HepG2 (cell line): Measurements from ENCODE around the gene HES7. TPM values are rescaled to one million over a fixed set of nuclear protein-coding genes. Genes with fewer than 3 reads are reported as not detected.

Experiments used
- BRCA1 ChIP-seq: sonication (generic); formaldehyde crosslinking; IDR thresholded peaks from 2 replicates; pipeline ENCODE4 v1.4.0; 2020; ENCODE audit warnings: missing genetic modification reagents
- HNRNPH1 ChIP-seq: fragments of 200-400 bp; formaldehyde crosslinking; optimal IDR thresholded peaks from 2 replicates; pipeline ENCODE3; 2017; ENCODE audit warnings: mild to moderate bottlenecking, low read depth, low read length
- IKZF1 ChIP-seq: fragments of 450-650 bp; IDR thresholded peaks from 2 replicates; pipeline ENCODE4 v1.7.1; 2016
- KDM3A ChIP-seq: IDR thresholded peaks from 2 replicates; pipeline ENCODE4 v1.6.1; 2018; ENCODE audit warnings: low read depth, missing compliant biosample characterization
- NFIB ChIP-seq: sonication (generic); formaldehyde crosslinking; IDR thresholded peaks from 2 replicates; pipeline ENCODE4 v1.9.0; 2021; ENCODE audit warnings: missing genetic modification reagents, mild to moderate bottlenecking, borderline replicate concordance
- ZNF160 ChIP-seq: sonication (generic); formaldehyde crosslinking; IDR thresholded peaks from 2 replicates; pipeline ENCODE4 v1.8.0; 2022; ENCODE audit warnings: mild to moderate bottlenecking, inconsistent platforms, missing genetic modification reagents
- ZNF207 ChIP-seq: fragments of 450-650 bp; IDR thresholded peaks from 2 replicates; pipeline ENCODE4 v1.6.1; 2016; ENCODE audit warnings: antibody characterized with exemption, borderline replicate concordance
- ZNF3 ChIP-seq: IDR thresholded peaks from 2 replicates; pipeline ENCODE4 v1.7.0; 2017; ENCODE audit warnings: inconsistent platforms
- ZNF354B ChIP-seq: sonication (generic); formaldehyde crosslinking; IDR thresholded peaks from 2 replicates; pipeline ENCODE4 v1.8.0; 2022; ENCODE audit warnings: mild to moderate bottlenecking, missing genetic modification reagents
- ZNF468 ChIP-seq: sonication (generic); formaldehyde crosslinking; IDR thresholded peaks from 2 replicates; pipeline ENCODE4 v1.8.0; 2022; ENCODE audit warnings: mild to moderate bottlenecking, moderate library complexity, missing genetic modification reagents
- ZNF496 ChIP-seq: sonication (generic); formaldehyde crosslinking; IDR thresholded peaks from 2 replicates; pipeline ENCODE4 v1.8.1; 2023; ENCODE audit warnings: mild to moderate bottlenecking, moderate library complexity, missing genetic modification reagents; ENCODE audit not compliant: insufficient replicate concordance
- ZNF776 ChIP-seq: sonication (generic); formaldehyde crosslinking; IDR thresholded peaks from 2 replicates; pipeline ENCODE4 v1.4.0; 2020; ENCODE audit warnings: mild to moderate bottlenecking, missing genetic modification reagents
- polyA plus RNA-seq, 8 experiments: library from polyadenylated mRNA; depleted of rRNA in 3 of 8; stranded (reverse) in 7 of 8; unstranded in 1 of 8; fragments of >200 nt; fragmentation: Illumina TruSeq in 4 of 8; extraction: Trizol in 4 of 8; gene quantifications; 2 replicates each; pipeline versions ENCODE4 v1.2.1 to v1.2.3, GENCODE V29; 2011 to 2016; ENCODE audit warnings: low read depth in 4 of 8, missing spikeins in 1 of 8, mixed read lengths in 1 of 8; ENCODE audit not compliant: insufficient read depth in 1 of 8
- total RNA-seq, 5 experiments: library from RNA; depleted of rRNA; stranded (reverse); fragments of >200 nt; fragmentation: Illumina TruSeq; extraction: Trizol; gene quantifications; 2 replicates each; pipeline ENCODE4 v1.2.3, GENCODE V29; 2016; ENCODE audit warnings: low read depth in 1 of 5
- TF ChIP-seq, protein P1 (sequence below): sonication (generic); formaldehyde crosslinking; IDR thresholded peaks from 2 replicates; pipeline ENCODE4 v1.5.1; 2020; ENCODE audit warnings: mild to moderate bottlenecking, missing genetic modification reagents, borderline replicate concordance
- TF ChIP-seq, protein P2 (sequence below): sonication (generic); formaldehyde crosslinking; IDR thresholded peaks from 2 replicates; pipeline ENCODE4 v1.5.1; 2020; ENCODE audit warnings: missing genetic modification reagents, mild to moderate bottlenecking, borderline replicate concordance
- TF ChIP-seq, protein P3 (sequence below): sonication (generic); formaldehyde crosslinking; IDR thresholded peaks from 2 replicates; pipeline ENCODE4 v1.4.0; 2020; ENCODE audit warnings: mild to moderate bottlenecking, missing genetic modification reagents
- TF ChIP-seq, protein P4 (sequence below): sonication (generic); formaldehyde crosslinking; IDR thresholded peaks from 2 replicates; pipeline ENCODE4 v1.5.0; 2020; ENCODE audit warnings: missing genetic modification reagents
- TF ChIP-seq, protein P5 (sequence below): sonication (generic); formaldehyde crosslinking; IDR thresholded peaks from 2 replicates; pipeline ENCODE4 v1.8.0; 2022; ENCODE audit warnings: missing genetic modification reagents, mild to moderate bottlenecking, moderate library complexity, borderline replicate concordance

Gene HES7
- total and polyA plus RNA-seq, 2 of the 13 experiments (the other 11 are each of a cell fraction or from before 2014, with no cell fraction given): not detected

DNA sequence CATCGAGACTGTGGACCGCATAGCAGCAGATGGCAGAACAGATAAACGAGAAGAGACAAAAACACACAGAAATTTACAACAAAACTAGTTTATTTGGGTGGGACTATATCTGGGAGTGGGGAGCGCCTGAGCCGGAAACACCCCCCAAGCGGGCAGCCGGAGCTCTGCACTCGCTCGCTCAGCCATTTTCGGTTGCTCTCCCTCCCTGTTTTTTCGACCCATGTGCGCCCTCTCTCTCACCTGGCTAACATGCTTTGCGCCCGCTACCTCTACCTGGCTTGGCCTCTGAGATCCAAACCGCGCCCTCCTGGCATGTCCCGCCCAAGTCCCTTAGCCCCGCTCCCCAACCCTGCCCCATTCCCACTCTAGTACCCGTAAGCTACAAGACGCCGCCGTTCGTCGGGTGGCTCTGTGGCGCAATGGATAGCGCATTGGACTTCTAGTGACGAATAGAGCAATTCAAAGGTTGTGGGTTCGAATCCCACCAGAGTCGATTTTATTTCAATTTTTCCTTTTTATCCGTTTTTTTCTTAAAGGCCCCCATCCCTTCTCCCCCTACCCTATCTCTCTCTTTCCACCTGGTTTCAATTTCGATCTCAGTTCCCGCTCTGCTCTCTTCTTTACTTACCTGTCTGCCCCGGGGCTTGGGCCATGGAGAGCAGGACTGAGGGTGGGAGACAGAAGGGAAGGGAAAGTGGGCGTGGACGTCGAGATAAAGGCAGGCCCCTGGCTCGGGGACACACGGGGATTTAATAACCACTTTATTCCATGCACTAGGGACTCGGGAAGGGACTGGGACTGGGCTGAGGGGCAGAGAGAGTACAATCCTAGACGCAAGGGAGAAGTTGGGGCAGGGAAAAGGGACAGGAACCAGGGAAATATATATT, 3.1 kb downstream of the HES7 start (continued):
- TF ChIP-seq, protein P1, sequence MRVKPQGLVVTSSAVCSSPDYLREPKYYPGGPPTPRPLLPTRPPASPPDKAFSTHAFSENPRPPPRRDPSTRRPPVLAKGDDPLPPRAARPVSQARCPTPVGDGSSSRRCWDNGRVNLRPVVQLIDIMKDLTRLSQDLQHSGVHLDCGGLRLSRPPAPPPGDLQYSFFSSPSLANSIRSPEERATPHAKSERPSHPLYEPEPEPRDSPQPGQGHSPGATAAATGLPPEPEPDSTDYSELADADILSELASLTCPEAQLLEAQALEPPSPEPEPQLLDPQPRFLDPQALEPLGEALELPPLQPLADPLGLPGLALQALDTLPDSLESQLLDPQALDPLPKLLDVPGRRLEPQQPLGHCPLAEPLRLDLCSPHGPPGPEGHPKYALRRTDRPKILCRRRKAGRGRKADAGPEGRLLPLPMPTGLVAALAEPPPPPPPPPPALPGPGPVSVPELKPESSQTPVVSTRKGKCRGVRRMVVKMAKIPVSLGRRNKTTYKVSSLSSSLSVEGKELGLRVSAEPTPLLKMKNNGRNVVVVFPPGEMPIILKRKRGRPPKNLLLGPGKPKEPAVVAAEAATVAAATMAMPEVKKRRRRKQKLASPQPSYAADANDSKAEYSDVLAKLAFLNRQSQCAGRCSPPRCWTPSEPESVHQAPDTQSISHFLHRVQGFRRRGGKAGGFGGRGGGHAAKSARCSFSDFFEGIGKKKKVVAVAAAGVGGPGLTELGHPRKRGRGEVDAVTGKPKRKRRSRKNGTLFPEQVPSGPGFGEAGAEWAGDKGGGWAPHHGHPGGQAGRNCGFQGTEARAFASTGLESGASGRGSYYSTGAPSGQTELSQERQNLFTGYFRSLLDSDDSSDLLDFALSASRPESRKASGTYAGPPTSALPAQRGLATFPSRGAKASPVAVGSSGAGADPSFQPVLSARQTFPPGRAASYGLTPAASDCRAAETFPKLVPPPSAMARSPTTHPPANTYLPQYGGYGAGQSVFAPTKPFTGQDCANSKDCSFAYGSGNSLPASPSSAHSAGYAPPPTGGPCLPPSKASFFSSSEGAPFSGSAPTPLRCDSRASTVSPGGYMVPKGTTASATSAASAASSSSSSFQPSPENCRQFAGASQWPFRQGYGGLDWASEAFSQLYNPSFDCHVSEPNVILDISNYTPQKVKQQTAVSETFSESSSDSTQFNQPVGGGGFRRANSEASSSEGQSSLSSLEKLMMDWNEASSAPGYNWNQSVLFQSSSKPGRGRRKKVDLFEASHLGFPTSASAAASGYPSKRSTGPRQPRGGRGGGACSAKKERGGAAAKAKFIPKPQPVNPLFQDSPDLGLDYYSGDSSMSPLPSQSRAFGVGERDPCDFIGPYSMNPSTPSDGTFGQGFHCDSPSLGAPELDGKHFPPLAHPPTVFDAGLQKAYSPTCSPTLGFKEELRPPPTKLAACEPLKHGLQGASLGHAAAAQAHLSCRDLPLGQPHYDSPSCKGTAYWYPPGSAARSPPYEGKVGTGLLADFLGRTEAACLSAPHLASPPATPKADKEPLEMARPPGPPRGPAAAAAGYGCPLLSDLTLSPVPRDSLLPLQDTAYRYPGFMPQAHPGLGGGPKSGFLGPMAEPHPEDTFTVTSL (CRISPR knock-in tag): no peak
- 0 out of 2 replicates have a peak, but pooled peaks have one; percentile 54 for TF ChIP-seq ZNF468 (CRISPR knock-in tag)
- no peak for TF ChIP-seq BRCA1
- TF ChIP-seq, protein P2, sequence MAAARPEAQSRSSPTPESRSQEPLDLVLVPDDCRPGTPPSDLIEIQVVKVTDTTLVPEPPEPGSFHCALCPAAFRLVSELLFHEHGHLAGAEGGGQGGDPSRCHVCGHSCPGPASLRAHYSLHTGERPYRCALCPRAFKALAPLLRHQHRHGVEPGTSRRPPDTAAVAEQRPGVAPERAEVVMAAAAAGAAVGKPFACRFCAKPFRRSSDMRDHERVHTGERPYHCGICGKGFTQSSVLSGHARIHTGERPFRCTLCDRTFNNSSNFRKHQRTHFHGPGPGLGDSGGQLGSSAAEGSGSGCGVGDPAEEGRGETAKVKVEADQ (CRISPR knock-in tag): no peak
- TF ChIP-seq ZNF207: no peak
- TF ChIP-seq, protein P3, sequence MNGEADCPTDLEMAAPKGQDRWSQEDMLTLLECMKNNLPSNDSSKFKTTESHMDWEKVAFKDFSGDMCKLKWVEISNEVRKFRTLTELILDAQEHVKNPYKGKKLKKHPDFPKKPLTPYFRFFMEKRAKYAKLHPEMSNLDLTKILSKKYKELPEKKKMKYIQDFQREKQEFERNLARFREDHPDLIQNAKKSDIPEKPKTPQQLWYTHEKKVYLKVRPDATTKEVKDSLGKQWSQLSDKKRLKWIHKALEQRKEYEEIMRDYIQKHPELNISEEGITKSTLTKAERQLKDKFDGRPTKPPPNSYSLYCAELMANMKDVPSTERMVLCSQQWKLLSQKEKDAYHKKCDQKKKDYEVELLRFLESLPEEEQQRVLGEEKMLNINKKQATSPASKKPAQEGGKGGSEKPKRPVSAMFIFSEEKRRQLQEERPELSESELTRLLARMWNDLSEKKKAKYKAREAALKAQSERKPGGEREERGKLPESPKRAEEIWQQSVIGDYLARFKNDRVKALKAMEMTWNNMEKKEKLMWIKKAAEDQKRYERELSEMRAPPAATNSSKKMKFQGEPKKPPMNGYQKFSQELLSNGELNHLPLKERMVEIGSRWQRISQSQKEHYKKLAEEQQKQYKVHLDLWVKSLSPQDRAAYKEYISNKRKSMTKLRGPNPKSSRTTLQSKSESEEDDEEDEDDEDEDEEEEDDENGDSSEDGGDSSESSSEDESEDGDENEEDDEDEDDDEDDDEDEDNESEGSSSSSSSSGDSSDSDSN: no peak; the same call in none of the 2 replicates
- TF ChIP-seq ZNF3: no peak
- TF ChIP-seq HNRNPH1: no peak
- TF ChIP-seq, protein P4, sequence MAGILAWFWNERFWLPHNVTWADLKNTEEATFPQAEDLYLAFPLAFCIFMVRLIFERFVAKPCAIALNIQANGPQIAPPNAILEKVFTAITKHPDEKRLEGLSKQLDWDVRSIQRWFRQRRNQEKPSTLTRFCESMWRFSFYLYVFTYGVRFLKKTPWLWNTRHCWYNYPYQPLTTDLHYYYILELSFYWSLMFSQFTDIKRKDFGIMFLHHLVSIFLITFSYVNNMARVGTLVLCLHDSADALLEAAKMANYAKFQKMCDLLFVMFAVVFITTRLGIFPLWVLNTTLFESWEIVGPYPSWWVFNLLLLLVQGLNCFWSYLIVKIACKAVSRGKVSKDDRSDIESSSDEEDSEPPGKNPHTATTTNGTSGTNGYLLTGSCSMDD (CRISPR knock-in tag): no peak
- no peak for TF ChIP-seq ZNF776
- TF ChIP-seq NFIB: no peak
- TF ChIP-seq IKZF1: no peak
- TF ChIP-seq KDM3A (CRISPR knock-in tag): no peak
- TF ChIP-seq, protein P5, sequence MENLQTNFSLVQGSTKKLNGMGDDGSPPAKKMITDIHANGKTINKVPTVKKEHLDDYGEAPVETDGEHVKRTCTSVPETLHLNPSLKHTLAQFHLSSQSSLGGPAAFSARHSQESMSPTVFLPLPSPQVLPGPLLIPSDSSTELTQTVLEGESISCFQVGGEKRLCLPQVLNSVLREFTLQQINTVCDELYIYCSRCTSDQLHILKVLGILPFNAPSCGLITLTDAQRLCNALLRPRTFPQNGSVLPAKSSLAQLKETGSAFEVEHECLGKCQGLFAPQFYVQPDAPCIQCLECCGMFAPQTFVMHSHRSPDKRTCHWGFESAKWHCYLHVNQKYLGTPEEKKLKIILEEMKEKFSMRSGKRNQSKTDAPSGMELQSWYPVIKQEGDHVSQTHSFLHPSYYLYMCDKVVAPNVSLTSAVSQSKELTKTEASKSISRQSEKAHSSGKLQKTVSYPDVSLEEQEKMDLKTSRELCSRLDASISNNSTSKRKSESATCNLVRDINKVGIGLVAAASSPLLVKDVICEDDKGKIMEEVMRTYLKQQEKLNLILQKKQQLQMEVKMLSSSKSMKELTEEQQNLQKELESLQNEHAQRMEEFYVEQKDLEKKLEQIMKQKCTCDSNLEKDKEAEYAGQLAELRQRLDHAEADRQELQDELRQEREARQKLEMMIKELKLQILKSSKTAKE (CRISPR knock-in tag): no peak
- TF ChIP-seq ZNF496 (CRISPR knock-in tag): no peak
- no peak for TF ChIP-seq ZNF160 (CRISPR knock-in tag)
- TF ChIP-seq ZNF354B (CRISPR knock-in tag): no peak
